Ovary (tissue), 3 donors: Measurements from ENCODE around the gene SLC35B1.

ENCODE experiments used
- CTCF ChIP-seq, 3 donors: fragments of 450-650 bp in 2 of 3; fragments of 200-600 bp in 1 of 3; IDR thresholded peaks; one replicate each; pipeline versions ENCODE4 v1.5.1 to v1.8.0; 2016 to 2022; ENCODE audit warnings: antibody characterized with exemption in 3 of 3, mild to moderate bottlenecking in 1 of 3
- POLR2A ChIP-seq: fragments of 450-650 bp; IDR thresholded peaks from one replicate; pipeline ENCODE4 v1.6.1; 2017; ENCODE audit warnings: antibody characterized with exemption, mild to moderate bottlenecking, moderate library complexity
- donor health status: DM: no; HTN: no; CAD: no.

- TF ChIP-seq CTCF (IDR thresholded peaks at IDR 0.05), result no peak
- no peak for TF ChIP-seq POLR2A
These were observed 26.4 kb downstream of the SLC35B1 start for GRCh38 chr17:49681106-49681979.
